Limb (tissue), 2 donors: Measurements from ENCODE around the gene FAM200A.
"Not testable (repeated sequence)": the region's sequence is repeated elsewhere in the genome, so short reads cannot be mapped to it uniquely, and the experiment has no call there.

ENCODE experiments used
- DNase-seq, 2 donors: peaks; one replicate each; pipeline ENCODE4 v3.0.0-alpha.2; 2016; ENCODE audit errors: extremely low spot score in 2 of 2

The FAM200A gene

GRCh38 chr7:99504281-99504602, 47.7 kb downstream of the FAM200A start:
- DNase-seq: no peak

DNA sequence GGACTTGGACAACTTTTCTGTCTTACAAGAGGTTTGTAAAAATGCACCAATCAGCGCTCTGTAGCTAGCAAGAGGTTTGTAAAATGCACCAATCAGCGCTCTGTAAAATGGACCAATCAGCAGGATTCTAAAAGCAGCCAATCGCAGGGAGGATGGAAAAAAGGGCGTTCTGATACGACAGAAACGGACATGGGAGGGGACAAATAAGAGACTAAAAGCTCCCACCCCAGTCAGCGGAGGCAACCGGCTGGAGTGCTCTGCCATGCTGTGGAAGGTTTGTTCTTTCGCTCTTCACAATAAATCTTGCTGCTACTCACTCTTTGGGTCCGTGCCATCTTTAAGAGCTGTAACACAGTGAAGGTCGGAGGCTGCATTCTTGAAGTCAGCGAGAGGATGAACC, 50.7 kb downstream of the FAM200A start:
- DNase-seq: not testable (repeated sequence)

- DNase-seq: no peak
These were observed 51.3 kb downstream of the FAM200A start for GRCh38 chr7:99500637-99501009.

DNA sequence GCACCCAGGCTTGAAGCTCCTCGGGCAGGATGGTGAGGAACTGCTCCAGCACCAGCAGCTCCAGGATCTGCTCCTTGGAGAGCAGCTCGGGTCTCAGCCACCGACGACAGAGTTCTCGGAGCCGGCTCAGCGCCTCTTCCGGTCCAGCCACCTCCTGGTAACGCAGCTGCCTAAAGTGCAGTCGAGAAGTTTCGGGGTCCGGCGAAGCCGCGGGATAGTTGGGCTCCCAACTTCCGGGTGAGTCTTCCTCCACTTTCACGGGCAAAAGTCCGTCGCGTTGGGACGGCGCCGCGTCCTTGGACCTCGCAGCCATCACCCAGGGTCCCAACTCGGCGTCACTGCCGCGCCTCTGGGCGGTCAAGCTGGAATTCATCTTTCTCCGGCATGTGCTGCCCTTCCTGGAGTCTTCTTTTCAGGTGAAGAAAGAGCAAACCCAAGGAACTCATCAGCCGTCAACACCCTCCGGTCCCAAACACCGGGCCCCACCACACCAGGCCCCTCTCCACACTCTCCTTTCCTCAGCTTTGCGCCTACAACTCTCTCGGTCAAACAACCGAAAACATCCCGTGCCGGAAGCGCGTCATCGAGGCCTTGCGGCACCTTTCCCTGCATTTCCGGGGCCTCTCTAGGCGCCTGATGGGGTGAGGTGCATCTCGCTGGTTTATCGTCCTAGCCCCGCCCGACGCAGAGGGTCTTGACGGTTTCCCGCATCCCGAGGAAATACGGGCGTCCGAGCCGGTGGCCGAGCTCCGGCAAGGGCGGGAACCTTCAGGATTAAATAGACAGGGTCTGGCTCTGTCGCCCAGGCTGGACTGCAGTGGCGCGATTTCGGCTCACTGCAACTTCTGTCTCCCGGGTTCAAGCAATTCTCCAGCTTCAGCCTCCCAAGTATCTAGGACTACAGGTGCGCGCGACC, 51.9 kb downstream of the FAM200A start, which contains the start of gene ZNF394:
TSS of gene ZNF394 (minus strand) at position 561 of the 916 bp plus-strand sequence. CDS start at position 373, 188 bp downstream.
- DNase-seq: peak; percentile 91 to 93

GRCh38 chr7:99499371-99499720, 52.6 kb downstream of the FAM200A start:
- no peak for DNase-seq

DNA sequence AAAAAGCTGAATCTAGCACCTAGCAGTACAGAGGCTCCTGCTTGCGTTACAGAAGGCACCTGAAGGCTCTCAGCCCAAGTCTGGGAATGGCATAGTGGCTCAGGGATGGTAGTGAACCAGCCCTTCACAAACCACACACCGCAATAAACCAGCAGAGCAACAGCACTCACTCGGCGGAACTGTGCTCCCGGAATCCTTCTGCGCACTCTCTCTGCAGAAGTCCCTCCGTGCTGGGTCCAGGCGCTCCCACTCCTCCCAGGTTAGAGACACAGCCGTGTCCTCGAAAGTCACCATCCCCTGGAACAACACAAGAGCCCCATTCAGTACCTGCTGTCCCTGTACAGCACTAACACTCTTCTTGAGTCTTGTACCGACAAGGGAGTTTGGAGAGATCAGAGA, 53.4 kb downstream of the FAM200A start:
- no peak for DNase-seq

GRCh38 chr7:99497766-99498545, 54.0 kb downstream of the FAM200A start:
- no peak for DNase-seq
